Measurements from ENCODE around the gene CFAP90.

The CFAP90 gene

DNA sequence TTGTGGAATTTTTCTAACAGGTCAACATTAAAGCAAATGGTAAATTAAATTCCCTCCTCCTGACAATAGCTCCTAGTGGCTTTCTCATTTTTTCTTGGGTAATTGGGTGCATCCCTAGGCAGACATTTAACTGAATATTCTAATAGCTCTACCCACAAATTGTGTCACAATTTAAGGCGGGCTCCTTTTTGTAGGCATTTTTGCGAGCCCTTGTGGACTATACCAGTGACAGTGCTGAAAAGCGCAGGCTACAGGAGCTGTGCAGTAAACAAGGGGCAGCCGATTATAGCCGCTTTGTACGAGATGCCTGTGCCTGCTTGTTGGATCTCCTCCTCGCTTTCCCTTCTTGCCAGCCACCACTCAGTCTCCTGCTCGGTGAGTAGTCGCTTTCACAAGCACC lies 38.0 kb upstream of the CFAP90 start:
- no peak for TF ChIP-seq TAF1 (IDR thresholded peaks at IDR 0.05; ENCODE audit: borderline replicate concordance, insufficient read depth, low read length)
- TF ChIP-seq FOXP2 (optimal IDR thresholded peaks at IDR 0.05; ENCODE audit: borderline replicate concordance, extremely low read depth, extremely low read length, insufficient read depth): no peak
- TF ChIP-seq POLR2AphosphoS5 (IDR thresholded peaks at IDR 0.05; ENCODE audit: low read depth, low read length): no peak
- TF ChIP-seq, protein P1, sequence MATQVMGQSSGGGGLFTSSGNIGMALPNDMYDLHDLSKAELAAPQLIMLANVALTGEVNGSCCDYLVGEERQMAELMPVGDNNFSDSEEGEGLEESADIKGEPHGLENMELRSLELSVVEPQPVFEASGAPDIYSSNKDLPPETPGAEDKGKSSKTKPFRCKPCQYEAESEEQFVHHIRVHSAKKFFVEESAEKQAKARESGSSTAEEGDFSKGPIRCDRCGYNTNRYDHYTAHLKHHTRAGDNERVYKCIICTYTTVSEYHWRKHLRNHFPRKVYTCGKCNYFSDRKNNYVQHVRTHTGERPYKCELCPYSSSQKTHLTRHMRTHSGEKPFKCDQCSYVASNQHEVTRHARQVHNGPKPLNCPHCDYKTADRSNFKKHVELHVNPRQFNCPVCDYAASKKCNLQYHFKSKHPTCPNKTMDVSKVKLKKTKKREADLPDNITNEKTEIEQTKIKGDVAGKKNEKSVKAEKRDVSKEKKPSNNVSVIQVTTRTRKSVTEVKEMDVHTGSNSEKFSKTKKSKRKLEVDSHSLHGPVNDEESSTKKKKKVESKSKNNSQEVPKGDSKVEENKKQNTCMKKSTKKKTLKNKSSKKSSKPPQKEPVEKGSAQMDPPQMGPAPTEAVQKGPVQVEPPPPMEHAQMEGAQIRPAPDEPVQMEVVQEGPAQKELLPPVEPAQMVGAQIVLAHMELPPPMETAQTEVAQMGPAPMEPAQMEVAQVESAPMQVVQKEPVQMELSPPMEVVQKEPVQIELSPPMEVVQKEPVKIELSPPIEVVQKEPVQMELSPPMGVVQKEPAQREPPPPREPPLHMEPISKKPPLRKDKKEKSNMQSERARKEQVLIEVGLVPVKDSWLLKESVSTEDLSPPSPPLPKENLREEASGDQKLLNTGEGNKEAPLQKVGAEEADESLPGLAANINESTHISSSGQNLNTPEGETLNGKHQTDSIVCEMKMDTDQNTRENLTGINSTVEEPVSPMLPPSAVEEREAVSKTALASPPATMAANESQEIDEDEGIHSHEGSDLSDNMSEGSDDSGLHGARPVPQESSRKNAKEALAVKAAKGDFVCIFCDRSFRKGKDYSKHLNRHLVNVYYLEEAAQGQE (IDR thresholded peaks at IDR 0.05; ENCODE audit: insufficient read depth in 1 of 2, low read depth in 2 of 2, low read length in 2 of 2): no peak
- no peak for TF ChIP-seq SIN3A (IDR thresholded peaks at IDR 0.05; ENCODE audit: borderline replicate concordance, insufficient read depth, low read length)

DNA sequence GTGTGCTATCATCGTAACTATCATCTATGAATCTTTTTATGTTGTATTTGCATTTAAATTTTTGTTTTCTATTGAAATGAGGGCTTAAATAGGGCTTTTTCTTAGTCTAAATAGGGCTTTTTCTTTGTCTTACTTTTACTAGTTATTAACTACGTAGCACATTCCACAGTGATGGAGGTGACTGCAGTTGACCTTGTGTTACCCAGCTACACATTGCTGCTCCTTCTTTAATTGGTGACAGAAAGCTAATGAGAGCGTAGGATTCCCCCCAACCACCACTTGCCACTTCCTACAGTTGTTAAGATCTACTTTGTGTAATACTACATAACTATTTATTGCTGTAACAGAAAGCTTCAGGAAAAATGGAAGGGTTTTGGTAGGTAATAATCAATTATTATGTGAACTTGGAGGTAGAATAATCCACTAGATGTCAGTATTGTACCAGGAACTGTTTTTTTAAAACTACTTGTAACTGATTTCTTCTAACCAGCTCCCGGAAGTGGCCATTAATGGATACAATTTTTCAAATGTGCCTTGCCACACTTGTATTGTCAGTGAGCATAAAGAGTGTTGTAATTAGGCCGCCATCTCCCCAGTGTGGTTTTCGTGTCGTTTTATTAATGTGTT lies 36.0 kb upstream of the CFAP90 start:
- TF ChIP-seq POLR2AphosphoS5 (IDR thresholded peaks at IDR 0.05; ENCODE audit: low read depth, low read length) (no peak), SIN3A (IDR thresholded peaks at IDR 0.05; ENCODE audit: borderline replicate concordance, insufficient read depth, low read length) (no peak), FOXP2 (optimal IDR thresholded peaks at IDR 0.05; ENCODE audit: borderline replicate concordance, extremely low read depth, extremely low read length, insufficient read depth) (no peak), TAF1 (IDR thresholded peaks at IDR 0.05; ENCODE audit: borderline replicate concordance, insufficient read depth, low read length) (no peak)
- TF ChIP-seq, protein P1 (IDR thresholded peaks at IDR 0.05; ENCODE audit: insufficient read depth in 1 of 2, low read depth in 2 of 2, low read length in 2 of 2): no peak

DNA sequence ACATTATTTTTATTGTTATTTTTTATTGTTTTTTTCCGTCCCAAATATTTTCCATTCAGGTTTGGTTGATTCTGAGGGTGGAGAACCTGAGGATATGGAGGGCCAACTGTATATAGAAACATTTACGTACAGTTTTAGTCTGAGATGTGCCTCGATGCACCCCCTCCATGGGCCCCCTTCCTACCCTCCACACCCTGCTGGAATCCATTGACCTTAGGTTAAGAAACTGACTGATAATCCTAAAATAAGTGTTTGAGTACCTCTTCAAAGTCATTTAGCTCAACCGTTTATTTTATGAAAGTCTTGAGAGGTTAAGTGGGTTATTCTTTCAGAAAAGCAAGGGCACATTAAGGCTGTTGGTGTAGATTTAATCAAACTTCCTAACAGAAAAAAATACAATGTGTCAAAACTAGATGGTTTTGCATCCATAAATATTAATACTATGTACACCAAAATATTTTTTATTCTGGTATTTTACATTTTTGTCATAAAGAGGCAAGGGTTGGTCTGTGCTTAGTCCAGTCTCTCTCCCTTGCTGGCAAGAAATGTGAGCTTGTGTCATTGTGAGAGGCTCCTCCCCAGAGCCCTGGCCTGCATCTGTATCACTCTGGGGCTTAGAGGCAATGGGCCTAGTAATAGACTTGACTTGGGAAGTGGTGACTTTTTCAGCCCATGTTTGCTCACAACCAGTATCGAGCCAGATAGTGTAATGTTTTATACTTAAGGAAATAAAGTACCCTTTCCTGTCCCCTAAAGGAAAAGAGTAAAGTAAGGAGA lies 33.7 kb upstream of the CFAP90 start:
- no peak for TF ChIP-seq SIN3A (IDR thresholded peaks at IDR 0.05; ENCODE audit: borderline replicate concordance, insufficient read depth, low read length)

DNA sequence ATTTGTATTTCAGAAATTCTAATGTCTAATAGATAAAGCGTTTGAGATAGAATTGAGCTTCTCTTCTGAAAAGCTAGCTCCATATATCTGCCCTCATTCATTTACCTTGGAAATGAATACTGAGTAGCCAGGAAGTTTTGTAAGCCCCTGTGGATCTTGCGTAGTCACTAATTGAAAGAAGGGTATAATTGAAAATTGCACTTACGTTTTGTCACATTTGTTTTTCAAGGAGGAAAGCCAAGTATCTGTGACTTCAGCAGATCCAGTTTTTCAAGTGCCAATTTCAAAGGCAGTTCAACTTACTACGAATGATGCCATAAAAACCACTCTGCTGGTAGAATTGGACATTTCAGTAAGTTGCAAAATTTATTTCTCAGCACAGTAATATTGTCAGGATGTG lies 32.0 kb upstream of the CFAP90 start:
- TF ChIP-seq TAF1 (IDR thresholded peaks at IDR 0.05; ENCODE audit: borderline replicate concordance, insufficient read depth, low read length) (no peak), FOXP2 (optimal IDR thresholded peaks at IDR 0.05; ENCODE audit: borderline replicate concordance, extremely low read depth, extremely low read length, insufficient read depth) (no peak), SIN3A (IDR thresholded peaks at IDR 0.05; ENCODE audit: borderline replicate concordance, insufficient read depth, low read length) (no peak), POLR2AphosphoS5 (IDR thresholded peaks at IDR 0.05; ENCODE audit: low read depth, low read length) (no peak)
- TF ChIP-seq, protein P1 (IDR thresholded peaks at IDR 0.05; ENCODE audit: insufficient read depth in 1 of 2, low read depth in 2 of 2, low read length in 2 of 2): no peak

DNA sequence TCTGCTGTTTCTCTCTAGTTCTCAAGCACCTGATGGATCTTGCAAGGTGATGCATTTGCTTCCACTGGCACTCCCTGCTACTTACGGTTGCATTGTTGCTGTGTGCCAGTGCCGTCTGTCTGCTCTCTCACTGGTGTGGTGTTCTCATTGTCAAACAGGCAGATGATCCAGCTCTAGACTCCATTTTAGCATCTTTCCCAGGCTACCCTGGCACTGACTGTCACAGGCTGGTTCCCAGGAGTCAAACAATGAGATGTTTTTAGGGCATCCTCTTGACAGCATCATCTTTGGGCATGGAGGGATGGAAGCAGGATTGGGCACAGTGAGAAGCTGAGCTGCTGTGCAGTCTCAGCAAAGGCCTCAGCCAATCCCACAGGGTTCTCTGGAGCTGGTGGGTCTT lies 30.9 kb upstream of the CFAP90 start:
- TF ChIP-seq POLR2AphosphoS5 (IDR thresholded peaks at IDR 0.05; ENCODE audit: low read depth, low read length) (no peak), TAF1 (IDR thresholded peaks at IDR 0.05; ENCODE audit: borderline replicate concordance, insufficient read depth, low read length) (no peak), SIN3A (IDR thresholded peaks at IDR 0.05; ENCODE audit: borderline replicate concordance, insufficient read depth, low read length) (no peak), FOXP2 (optimal IDR thresholded peaks at IDR 0.05; ENCODE audit: borderline replicate concordance, extremely low read depth, extremely low read length, insufficient read depth) (no peak)
- TF ChIP-seq, protein P1 (IDR thresholded peaks at IDR 0.05; ENCODE audit: insufficient read depth in 1 of 2, low read depth in 2 of 2, low read length in 2 of 2): no peak

All from PFSK-1 (cell line).